DMS153 (cell line): ENCODE results near the gene RNPEPL1.

Source experiments
- DNase-seq: peaks from one replicate; lab custom pipeline; 2025; lab: John Stamatoyannopoulos, UW

RNPEPL1 gene

DNA sequence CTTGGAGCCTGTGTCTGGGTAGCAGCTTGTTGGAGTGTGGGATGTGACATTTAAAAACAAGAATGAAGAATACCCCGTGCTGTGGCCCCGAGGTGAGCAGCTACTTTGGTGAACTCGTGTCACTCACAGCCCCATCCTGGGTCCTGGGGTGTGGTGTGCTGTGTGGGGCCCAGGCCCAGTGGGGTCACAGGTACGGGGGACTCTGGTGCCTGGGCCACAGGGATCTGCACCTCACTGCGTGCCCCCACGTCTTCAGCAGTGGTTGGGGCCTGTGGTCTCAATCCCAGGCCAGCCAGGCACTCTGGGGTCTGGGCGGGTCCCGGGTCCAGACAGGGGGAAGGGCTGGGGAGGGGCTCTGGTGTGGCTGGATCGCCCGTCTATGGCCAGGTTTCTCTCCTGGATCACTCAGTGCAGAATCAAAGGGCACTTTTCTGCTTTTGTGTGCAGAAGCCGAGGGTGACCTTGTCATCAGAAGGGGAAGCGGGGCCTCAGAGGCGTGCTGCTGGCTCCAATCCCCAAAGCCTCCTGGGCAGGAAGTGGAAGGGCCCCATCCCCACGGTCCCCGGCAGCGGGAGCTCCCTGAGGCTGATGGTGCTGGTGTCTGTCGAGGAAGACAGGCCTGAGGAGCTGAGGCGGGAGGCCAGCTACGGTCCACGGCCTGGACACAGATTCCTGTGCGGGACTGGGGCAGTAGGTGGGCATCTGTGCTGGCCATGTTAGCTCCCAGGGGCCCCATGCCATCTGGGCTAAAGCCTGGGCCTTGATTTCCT is 58.4 kb downstream of the RNPEPL1 start:
- DNase-seq = no peak

DNA sequence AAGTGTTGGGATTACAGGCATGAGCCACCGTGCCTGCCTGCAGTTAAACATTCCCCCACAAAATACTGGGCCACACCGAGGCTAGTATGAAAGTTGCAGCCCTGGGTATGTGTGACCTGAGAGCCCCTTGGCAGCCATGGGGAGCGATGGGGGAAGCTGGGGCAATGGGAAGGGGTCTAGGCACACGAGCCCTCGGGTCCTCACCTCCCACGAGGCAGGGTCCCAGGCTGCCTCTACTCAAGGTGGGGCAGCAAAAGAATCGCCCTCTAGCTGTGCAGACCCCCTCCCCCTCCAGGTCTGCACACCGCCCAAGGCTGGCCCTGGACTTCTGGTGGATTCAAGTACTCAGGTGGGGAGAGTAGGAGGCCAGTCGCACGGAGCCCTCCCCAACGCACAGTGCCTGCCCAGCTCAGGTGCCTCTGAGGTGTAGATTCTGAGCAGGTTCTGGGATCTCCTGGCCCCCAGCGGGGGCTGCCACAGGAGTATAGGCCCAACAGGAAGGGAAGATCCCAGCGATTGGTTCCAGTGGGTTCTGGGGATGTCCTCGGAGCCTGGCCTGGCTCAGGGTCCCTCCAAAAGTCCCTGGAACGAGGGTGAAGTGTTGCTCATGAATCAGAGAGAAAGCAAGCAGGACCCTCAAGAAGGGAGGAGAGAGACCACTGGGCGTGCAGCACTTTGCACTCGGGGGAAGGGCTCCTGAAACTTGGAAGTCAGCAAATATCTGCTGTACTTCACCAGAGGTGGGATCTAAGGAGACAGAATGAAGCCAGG is 59.6 kb downstream of the RNPEPL1 start:
- DNase-seq = no peak

DNA sequence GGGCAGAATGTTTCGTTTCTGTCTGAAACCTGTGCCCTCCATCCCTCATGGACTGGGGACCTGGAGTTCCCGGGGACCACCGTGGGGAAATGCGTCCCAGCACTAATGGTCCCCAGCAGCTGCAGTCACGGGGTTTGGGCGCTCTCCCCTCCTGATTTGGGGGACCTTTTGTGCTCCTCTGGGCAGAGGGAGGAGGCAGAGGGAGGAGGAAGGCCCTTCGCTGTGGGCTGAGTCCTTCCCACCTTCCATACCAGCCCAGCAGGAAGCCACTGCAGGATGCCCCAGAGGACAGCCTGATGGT is 60.2 kb downstream of the RNPEPL1 start:
- DNase-seq = no peak

DNA sequence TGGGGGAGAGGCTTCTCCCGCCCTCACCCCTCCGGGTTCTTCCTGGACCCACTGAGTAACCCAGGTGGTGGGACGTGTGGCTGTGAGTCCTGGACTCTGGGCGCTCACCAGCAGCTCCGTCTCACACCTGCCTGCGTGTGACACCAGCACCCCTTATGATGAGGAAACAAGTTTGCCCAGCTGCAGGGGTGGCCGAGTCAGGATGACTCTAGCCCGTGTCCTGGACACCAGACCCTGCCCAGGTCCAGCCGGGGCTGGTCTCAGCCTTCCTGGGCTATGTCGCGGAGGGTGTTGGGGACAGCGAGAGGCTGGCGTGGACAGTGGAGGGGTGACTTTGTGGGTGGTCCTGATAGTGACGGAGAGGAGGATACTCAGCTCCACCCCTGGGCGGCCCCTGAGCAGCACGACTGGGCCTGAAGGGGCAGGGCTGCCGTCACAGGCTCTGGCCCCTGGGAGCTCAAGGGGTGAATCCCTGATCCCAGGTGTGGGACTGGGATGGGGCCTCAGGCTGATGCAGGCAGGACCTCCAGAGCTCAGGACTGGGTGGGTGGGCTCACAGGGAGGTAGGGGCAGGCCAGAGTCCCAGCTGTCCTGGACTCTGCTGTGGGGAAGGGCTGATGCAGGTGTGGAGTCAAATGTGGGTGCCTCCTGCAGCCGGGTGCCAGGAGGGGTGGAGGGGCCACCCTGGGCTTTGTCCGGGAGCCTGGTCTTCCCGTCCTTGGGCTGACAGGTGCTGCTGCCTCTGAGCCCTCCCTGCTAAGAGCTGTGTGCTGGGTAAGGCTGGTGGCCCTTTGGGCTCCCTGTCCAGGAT is 60.7 kb downstream of the RNPEPL1 start:
- no peak for DNase-seq

DNA sequence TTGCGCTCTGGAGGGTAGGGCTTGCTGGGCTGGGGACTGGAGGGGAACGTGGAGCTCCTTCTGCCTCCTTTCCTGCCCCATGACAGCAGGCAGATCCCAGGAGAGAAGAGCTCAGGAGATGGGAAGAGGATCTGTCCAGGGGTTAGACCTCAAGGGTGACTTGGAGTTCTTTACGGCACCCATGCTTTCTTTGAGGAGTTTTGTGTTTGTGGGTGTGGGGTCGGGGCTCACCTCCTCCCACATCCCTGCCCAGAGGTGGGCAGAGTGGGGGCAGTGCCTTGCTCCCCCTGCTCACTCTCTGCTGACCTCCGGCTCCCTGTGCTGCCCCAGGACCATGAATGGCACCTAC is 61.3 kb downstream of the RNPEPL1 start:
- no peak for DNase-seq

DNA sequence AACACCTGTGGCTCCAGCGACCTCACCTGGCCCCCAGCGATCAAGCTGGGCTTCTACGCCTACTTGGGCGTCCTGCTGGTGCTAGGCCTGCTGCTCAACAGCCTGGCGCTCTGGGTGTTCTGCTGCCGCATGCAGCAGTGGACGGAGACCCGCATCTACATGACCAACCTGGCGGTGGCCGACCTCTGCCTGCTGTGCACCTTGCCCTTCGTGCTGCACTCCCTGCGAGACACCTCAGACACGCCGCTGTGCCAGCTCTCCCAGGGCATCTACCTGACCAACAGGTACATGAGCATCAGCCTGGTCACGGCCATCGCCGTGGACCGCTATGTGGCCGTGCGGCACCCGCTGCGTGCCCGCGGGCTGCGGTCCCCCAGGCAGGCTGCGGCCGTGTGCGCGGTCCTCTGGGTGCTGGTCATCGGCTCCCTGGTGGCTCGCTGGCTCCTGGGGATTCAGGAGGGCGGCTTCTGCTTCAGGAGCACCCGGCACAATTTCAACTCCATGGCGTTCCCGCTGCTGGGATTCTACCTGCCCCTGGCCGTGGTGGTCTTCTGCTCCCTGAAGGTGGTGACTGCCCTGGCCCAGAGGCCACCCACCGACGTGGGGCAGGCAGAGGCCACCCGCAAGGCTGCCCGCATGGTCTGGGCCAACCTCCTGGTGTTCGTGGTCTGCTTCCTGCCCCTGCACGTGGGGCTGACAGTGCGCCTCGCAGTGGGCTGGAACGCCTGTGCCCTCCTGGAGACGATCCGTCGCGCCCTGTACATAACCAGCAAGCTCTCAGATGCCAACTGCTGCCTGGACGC is 61.9 kb downstream of the RNPEPL1 start:
- DNase-seq = no peak
